Measurements from ENCODE around the gene DEDD. TPM values are rescaled to one million over a fixed set of nuclear protein-coding genes. Genes with fewer than 3 reads are reported as not detected.

Gene DEDD
- total and polyA plus RNA-seq, 2 experiments from 2014 or later, result 22.8 to 35.3 TPM

- no peaks in the 10 kb centered on the region for H3K27me3 ChIP-seq (ENCODE audit: insufficient read depth)
- Mint-ChIP-seq H3K27ac (no peak overlapping the region), H3K27me3 (ENCODE audit: insufficient read depth, low read depth, poor library complexity) (no peaks in the 10 kb centered on the region), H3K9me3 (no peaks in the 10 kb centered on the region), H3K4me1 (peaks cover 3% of the 10 kb centered on the region; the same call in 1 of the 3 replicates), H3K36me3 (ENCODE audit: low read depth) (peaks cover 4% of the 10 kb centered on the region; the same call in 1 of the 3 replicates), H3K4me3 (no peak overlapping the region)
- peaks cover 5% of the 10 kb centered on the region; the same call in 1 of the 2 replicates for H3K4me1 ChIP-seq (ENCODE audit: insufficient read depth)
- H3K4me2 ChIP-seq, result no peak overlapping the region
- H3K79me2 ChIP-seq (replicated peaks; ENCODE audit: insufficient read depth), result peaks cover 94% of the 10 kb centered on the region
- no peak overlapping the region for H3K27ac ChIP-seq (ENCODE audit: low read depth)
- H4K20me1 ChIP-seq (replicated peaks; ENCODE audit: insufficient read depth), result peaks cover 44% of the 10 kb centered on the region
- no peaks in the 10 kb centered on the region for H3K36me3 ChIP-seq (ENCODE audit: insufficient read depth)
- H3F3A ChIP-seq (replicated peaks; ENCODE audit: low read depth), result 0 out of 2 replicates have a peak, but pooled peaks cover 12% of the 10 kb centered on the region
- ATAC-seq (no peak), DNase-seq (ENCODE audit: low spot score) (no peak)
- H3K9me2 ChIP-seq (ENCODE audit: insufficient read depth), result no peaks in the 10 kb centered on the region
- TF ChIP-seq EZH2phosphoT487 (IDR thresholded peaks at IDR 0.05; ENCODE audit: unreplicated experiment) (no peak), ZNF331 (CRISPR knock-in tag; IDR thresholded peaks at IDR 0.05; ENCODE audit: low read depth) (no peak), EZH2 (IDR thresholded peaks at IDR 0.05; ENCODE audit: low read depth, unreplicated experiment) (no peak), ZNF114 (CRISPR knock-in tag; IDR thresholded peaks at IDR 0.05) (no peak), JUNB (IDR thresholded peaks at IDR 0.05; ENCODE audit: unreplicated experiment) (no peak), NANOG (IDR thresholded peaks at IDR 0.05; ENCODE audit: borderline replicate concordance) (no peak), ETS1 (IDR thresholded peaks at IDR 0.05) (no peak), STAT1 (IDR thresholded peaks at IDR 0.05; ENCODE audit: unreplicated experiment) (no peak), REST (IDR thresholded peaks at IDR 0.05; ENCODE audit: unreplicated experiment) (no peak), POLR2AphosphoS5 (IDR thresholded peaks at IDR 0.05; ENCODE audit: low read depth) (no peak), CREB1 (CRISPR knock-in tag; IDR thresholded peaks at IDR 0.05; ENCODE audit: low read depth) (no peak)
- TF ChIP-seq, protein P1, sequence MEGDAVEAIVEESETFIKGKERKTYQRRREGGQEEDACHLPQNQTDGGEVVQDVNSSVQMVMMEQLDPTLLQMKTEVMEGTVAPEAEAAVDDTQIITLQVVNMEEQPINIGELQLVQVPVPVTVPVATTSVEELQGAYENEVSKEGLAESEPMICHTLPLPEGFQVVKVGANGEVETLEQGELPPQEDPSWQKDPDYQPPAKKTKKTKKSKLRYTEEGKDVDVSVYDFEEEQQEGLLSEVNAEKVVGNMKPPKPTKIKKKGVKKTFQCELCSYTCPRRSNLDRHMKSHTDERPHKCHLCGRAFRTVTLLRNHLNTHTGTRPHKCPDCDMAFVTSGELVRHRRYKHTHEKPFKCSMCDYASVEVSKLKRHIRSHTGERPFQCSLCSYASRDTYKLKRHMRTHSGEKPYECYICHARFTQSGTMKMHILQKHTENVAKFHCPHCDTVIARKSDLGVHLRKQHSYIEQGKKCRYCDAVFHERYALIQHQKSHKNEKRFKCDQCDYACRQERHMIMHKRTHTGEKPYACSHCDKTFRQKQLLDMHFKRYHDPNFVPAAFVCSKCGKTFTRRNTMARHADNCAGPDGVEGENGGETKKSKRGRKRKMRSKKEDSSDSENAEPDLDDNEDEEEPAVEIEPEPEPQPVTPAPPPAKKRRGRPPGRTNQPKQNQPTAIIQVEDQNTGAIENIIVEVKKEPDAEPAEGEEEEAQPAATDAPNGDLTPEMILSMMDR (conservative IDR thresholded peaks at IDR 0.05; ENCODE audit: low read depth in 2 of 2), result no peak
- no peak overlapping the region for H3K4me3 ChIP-seq
- H2AFZ ChIP-seq, result no peak overlapping the region
These were observed 20.9 kb downstream of the DEDD start for GRCh38 chr1:161111527-161111926.
